NCI-H2196 (cell line): ENCODE measurements around the gene GRB7.
"Not testable (repeated sequence)": the region's sequence is repeated elsewhere in the genome, so short reads cannot be mapped to it uniquely, and the experiment has no call there.

Experiments
- DNase-seq: peaks from one replicate; lab custom pipeline; 2025; ENCODE audit not compliant: unreplicated experiment; lab: John Stamatoyannopoulos, UW

GRB7 gene

DNA sequence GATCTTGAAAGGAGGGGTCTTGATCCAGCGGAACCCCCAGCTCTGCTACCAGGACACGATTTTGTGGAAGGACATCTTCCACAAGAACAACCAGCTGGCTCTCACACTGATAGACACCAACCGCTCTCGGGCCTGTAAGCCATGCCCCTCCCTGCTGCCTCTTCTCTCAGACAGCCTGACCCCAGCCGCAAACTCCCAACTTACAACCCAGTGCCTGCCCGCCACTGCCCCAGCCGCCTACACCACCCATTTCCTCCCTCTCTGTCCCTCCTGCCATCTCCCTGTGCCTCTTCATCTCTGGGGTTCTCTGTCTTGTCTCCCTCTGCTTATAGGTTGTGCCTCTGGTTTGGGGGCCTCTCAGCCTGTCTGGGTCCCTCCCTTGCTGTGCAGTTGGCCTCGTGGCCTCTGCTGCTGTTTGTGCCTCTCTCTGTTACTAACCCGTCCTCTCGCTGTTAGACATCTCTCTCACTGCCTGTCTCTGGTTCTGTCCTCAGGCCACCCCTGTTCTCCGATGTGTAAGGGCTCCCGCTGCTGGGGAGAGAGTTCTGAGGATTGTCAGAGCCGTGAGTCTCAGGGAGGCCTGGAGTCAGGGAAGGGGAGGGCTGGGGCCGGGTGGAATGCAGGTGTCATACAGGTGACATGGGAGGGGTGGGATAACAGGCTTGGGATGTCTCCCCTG lies 28.3 kb upstream of the GRB7 start:
- DNase-seq, result no peak

GRCh38 chr17:39709998-39710964 lies 27.5 kb upstream of the GRB7 start:
- DNase-seq, result no peak

DNA sequence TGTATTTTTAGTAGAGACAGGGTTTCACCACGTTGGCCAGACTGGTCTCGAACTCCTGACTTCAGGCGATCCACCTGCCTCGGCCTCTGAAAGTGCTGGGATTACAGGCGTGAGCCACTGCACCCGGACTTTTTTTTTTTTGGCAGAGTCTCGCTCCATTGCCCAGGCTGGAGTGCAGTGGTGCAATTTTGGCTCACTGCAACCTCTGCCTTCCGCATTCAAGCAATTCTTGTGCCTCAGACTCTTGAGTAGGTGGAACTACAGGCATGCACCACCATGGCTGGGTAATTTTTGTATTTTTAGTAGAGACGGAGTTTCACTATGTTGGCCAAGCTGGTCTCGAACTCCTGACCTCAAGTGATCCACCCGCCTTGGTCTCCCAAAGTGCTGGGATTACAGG lies 26.7 kb upstream of the GRB7 start:
- not testable (repeated sequence) for DNase-seq

GRCh38 chr17:39711851-39712250 lies 25.9 kb upstream of the GRB7 start:
- DNase-seq, result no peak

DNA sequence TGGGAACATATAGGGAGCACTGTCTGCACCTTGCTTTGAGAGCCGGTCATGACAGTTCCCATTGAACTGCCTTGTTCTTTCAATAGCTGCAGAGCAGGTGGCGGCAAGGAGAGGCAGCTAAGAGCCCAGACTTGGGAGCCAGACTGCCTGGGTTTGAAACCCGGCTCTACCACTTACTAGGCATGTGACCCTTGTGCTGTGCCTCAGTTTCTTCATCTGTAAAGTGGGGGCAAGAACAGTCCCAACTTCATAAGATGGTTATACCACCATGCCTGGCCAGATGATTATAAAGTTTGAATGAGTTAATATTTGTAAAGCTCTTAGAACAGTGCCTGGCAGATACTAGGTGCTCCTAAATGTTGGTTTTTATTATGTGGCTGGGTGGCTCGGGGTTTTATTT lies 23.5 kb upstream of the GRB7 start:
- no peak for DNase-seq

GRCh38 chr17:39715375-39716072 lies 22.2 kb upstream of the GRB7 start:
- no peak for DNase-seq

GRCh38 chr17:39716073-39716818 lies 21.5 kb upstream of the GRB7 start:
- DNase-seq, result no peak

GRCh38 chr17:39716879-39717536 lies 20.7 kb upstream of the GRB7 start:
- DNase-seq, result peak; percentile 23

- DNase-seq, result no peak
Observed at GRCh38 chr17:39717660-39718059, 20.1 kb upstream of the GRB7 start.

DNA sequence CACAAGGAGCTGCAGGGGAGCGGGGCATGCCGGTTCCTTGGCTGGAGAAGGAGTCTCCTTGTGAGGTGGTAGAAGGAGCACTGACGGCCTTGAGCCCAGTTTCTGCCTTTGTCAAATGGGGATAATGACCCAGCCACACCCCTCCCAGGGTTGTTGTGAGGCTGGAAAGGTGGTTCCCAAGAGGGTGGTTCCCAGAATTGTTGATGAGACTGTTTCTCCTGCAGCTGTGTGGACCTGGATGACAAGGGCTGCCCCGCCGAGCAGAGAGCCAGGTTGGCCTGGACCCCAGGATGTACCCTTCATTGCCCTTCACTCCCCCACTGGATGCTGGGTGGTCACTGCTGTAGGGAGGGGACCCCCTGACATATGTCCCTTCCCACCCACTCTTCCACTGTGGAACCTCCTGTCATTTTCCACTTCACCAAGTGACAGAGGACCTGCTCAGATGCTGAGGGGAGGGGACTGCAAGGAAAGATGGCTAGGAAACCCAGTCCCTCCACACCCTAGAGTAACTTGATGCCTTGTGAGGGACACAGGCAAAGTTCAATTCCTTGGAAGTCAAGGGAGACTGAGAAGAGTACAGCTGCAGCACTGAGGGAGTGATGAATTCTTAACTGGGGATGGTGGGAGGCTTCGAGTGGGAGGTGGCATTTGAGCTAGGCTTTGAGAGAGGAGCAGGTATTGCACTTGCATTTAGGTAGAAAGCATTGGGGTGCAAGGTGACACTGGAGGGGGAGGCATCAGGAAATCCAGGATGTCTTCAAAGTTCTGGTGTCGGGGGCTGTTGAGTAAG lies 18.0 kb upstream of the GRB7 start:
- no peak for DNase-seq

- no peak for DNase-seq
Observed at GRCh38 chr17:39722104-39722503, 15.6 kb upstream of the GRB7 start.

- DNase-seq, result no peak
Observed at GRCh38 chr17:39722965-39723848, 14.5 kb upstream of the GRB7 start.

- DNase-seq, result no peak
Observed at GRCh38 chr17:39724731-39725130, 13.0 kb upstream of the GRB7 start.

- not testable (repeated sequence) for DNase-seq
Observed at GRCh38 chr17:39725923-39726322, 11.8 kb upstream of the GRB7 start.

DNA sequence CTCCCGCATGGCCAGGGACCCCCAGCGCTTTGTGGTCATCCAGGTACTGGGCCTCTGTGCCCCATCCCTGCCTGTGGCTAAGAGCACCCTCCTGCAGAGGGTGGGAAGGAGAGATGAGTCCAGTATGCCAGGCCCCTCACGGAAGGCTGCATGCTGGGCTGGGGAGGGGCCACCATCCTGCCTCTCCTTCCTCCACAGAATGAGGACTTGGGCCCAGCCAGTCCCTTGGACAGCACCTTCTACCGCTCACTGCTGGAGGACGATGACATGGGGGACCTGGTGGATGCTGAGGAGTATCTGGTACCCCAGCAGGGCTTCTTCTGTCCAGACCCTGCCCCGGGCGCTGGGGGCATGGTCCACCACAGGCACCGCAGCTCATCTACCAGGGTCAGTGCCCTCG lies 11.1 kb upstream of the GRB7 start:
- DNase-seq, result no peak

- DNase-seq, result no peak
Observed at GRCh38 chr17:39727556-39727955, 10.2 kb upstream of the GRB7 start.

DNA sequence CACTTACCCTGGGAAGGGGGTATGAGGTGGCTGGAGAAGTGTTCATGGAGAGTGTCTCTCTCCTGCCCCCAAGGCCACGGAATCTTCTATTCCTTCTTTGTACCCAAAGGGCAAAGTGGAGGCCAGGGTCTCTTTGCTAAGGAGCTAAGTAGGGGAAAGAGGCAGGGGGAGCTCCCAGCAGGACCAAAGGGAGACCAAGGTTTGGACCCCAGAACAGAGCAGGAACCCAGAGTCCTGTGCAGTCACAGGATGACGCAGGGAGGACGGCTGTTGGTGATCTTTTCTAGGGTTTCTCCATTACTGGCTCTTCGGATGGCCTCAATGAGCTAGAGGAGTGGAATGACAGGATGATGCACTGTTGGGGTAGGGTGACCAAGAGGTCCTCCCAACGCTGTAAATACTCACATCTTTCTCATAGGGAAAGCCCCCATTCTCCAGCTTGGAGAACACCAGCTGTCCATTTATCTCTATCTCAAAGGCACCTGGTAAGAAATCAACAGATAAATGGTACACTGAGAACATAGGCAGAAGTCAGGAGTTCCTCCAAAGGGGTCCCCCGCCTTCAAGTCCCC lies 8.4 kb upstream of the GRB7 start:
- no peak for DNase-seq
